Kidney epithelial cell (primary cell): ENCODE results near the gene LDLRAD4. TPM values are rescaled to one million over a fixed set of nuclear protein-coding genes. Genes with fewer than 3 reads are reported as not detected.

Source experiments
- DNase-seq: peaks from one replicate; pipeline ENCODE4 v3.0.0-alpha.2; 2010; ENCODE audit warnings: low read depth
- H3K27me3 ChIP-seq: 2 replicates; pipeline ENCODE4 v1.6.0; 2011; ENCODE audit warnings: low read length; ENCODE audit not compliant: control insufficient read depth, insufficient read depth
- H3K36me3 ChIP-seq: 2 replicates; pipeline ENCODE4 v1.5.1; 2011; ENCODE audit warnings: low read length; ENCODE audit not compliant: control insufficient read depth, insufficient read depth
- H3K4me3 ChIP-seq: 2 replicates; pipeline ENCODE4 v1.5.1; 2011; ENCODE audit warnings: low read depth, mild to moderate bottlenecking, control low read depth, low read length
- total RNA-seq: library from RNA; depleted of rRNA; stranded (reverse); fragments of >200 nt; gene quantifications from 2 replicates; pipeline ENCODE4 v1.2.3, GENCODE V29; 2015
- TF ChIP-seq, protein P1 (sequence below): IDR thresholded peaks from 2 replicates; pipeline ENCODE4 v1.5.1; 2011; ENCODE audit warnings: mild to moderate bottlenecking, moderate library complexity, low read length, control low read depth, inconsistent platforms; ENCODE audit not compliant: insufficient read depth, poor library complexity, severe bottlenecking

The LDLRAD4 gene
- total RNA-seq, 1 donor from 2014 or later: 5.8 TPM

DNA sequence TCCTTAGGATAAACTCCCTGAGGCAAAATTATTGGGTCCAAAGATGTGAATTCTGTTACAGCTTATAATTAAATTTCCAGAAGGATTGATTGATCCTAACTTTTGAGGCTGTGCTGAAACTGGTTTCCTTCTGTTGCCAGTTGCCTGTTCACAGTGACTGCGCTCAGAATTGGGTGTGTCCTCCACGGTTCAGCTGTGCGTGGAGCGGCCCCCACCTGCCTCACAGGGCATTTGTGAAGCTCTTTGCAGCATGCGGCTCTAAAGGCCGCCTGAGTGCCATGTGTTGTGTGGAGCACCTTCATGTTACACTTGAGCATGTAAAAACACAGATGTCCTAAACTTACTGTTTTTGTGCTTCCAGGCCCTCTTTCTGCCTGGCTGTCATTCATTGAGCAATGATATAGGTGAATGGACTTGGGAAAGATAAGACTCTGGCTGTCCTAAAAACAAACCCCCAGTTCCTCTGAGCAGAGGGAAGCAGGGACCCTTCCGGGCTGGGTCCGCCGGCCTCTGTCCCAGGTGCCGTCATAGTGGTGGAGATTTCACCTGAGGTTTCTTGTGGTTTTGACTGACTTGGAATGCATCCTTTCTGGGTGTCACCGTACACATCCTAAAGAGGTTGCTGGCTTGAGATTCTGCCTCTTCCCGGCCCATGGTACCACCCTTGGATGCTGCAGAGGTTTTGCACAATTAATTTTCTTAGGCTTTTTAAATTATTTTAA, 173.6 kb downstream of the LDLRAD4 start:
- TF ChIP-seq, protein P1, sequence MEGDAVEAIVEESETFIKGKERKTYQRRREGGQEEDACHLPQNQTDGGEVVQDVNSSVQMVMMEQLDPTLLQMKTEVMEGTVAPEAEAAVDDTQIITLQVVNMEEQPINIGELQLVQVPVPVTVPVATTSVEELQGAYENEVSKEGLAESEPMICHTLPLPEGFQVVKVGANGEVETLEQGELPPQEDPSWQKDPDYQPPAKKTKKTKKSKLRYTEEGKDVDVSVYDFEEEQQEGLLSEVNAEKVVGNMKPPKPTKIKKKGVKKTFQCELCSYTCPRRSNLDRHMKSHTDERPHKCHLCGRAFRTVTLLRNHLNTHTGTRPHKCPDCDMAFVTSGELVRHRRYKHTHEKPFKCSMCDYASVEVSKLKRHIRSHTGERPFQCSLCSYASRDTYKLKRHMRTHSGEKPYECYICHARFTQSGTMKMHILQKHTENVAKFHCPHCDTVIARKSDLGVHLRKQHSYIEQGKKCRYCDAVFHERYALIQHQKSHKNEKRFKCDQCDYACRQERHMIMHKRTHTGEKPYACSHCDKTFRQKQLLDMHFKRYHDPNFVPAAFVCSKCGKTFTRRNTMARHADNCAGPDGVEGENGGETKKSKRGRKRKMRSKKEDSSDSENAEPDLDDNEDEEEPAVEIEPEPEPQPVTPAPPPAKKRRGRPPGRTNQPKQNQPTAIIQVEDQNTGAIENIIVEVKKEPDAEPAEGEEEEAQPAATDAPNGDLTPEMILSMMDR: no peak
- Histone ChIP-seq H3K4me3 (no peak overlapping the region), H3K36me3 (no peaks in the 10 kb centered on the region), H3K27me3 (peaks cover 4% of the 10 kb centered on the region)
- DNase-seq: no peak

DNA sequence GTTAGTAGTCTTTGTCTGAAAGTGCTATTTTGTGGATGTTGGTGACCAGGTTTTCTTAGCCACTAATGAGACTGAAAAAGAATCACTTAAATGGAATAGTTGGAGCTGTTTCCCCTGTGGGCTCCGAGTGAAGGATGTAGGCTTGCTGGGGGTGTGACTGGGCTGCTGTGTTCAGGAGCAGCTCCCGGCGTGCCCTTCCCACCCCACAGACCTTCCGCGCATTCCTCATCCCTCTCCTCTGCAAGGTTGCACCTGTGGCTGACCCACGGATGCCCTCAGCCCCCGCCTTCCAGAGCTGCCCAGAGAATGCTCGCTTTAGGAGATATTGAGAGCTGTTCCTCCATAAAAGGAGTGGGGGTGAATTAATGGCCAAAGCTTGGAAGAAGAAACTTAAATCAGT, 174.3 kb downstream of the LDLRAD4 start:
- Histone ChIP-seq H3K4me3 (no peak overlapping the region), H3K36me3 (no peaks in the 10 kb centered on the region), H3K27me3 (peaks cover 4% of the 10 kb centered on the region)
- DNase-seq: no peak
- TF ChIP-seq, protein P1: no peak

GRCh38 chr18:13393338-13393737, 174.8 kb downstream of the LDLRAD4 start:
- H3K27me3 ChIP-seq: peaks cover 4% of the 10 kb centered on the region
- no peak overlapping the region for H3K4me3 ChIP-seq
- TF ChIP-seq, protein P1: no peak
- no peak for DNase-seq
- H3K36me3 ChIP-seq: no peaks in the 10 kb centered on the region

DNA sequence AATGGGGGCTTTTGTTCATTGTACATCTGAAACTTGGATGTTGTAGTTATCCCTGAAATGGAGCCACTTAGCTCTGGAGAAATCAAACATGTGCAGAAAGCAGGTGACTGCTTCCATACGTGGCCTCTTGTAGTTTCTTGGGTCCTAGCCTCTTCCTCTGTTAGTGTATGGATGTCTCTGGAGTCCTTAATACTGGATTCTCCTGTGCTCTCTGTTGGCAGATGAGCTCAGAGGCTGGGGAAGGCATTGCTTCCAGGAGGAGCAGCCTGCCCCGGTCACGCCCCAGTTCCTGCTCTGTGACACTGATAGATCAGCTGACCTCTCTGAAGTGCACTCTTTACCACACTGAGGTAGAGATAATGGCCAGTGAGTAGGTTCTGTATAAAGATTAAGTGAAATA, 176.2 kb downstream of the LDLRAD4 start:
- TF ChIP-seq, protein P1: no peak
- Histone ChIP-seq H3K36me3 (no peaks in the 10 kb centered on the region), H3K27me3 (peaks cover 4% of the 10 kb centered on the region), H3K4me3 (no peak overlapping the region)
- DNase-seq: no peak

- H3K27me3 ChIP-seq: peaks cover 4% of the 10 kb centered on the region
- TF ChIP-seq, protein P1: no peak
- H3K4me3 ChIP-seq: no peak overlapping the region
- H3K36me3 ChIP-seq: no peaks in the 10 kb centered on the region
- no peak for DNase-seq
These were observed 177.0 kb downstream of the LDLRAD4 start for GRCh38 chr18:13395577-13395976.
